Erythroblast (primary cell): Measurements from ENCODE around the gene TIMM50.

ENCODE experiments used
- DNase-seq, 2 experiments: peaks; one replicate each; lab custom pipeline; 2025; lab: John Stamatoyannopoulos, UW
- GATA1 ChIP-seq: IDR thresholded peaks from 2 replicates; pipeline ENCODE4 v1.6.1; 2011; ENCODE audit warnings: low read depth, mild to moderate bottlenecking, control low read depth, low read length, moderate library complexity
- POLR2A ChIP-seq: IDR thresholded peaks from 2 replicates; pipeline ENCODE4 v1.6.1; 2011; ENCODE audit warnings: mild to moderate bottlenecking, low read length

The TIMM50 gene

DNA sequence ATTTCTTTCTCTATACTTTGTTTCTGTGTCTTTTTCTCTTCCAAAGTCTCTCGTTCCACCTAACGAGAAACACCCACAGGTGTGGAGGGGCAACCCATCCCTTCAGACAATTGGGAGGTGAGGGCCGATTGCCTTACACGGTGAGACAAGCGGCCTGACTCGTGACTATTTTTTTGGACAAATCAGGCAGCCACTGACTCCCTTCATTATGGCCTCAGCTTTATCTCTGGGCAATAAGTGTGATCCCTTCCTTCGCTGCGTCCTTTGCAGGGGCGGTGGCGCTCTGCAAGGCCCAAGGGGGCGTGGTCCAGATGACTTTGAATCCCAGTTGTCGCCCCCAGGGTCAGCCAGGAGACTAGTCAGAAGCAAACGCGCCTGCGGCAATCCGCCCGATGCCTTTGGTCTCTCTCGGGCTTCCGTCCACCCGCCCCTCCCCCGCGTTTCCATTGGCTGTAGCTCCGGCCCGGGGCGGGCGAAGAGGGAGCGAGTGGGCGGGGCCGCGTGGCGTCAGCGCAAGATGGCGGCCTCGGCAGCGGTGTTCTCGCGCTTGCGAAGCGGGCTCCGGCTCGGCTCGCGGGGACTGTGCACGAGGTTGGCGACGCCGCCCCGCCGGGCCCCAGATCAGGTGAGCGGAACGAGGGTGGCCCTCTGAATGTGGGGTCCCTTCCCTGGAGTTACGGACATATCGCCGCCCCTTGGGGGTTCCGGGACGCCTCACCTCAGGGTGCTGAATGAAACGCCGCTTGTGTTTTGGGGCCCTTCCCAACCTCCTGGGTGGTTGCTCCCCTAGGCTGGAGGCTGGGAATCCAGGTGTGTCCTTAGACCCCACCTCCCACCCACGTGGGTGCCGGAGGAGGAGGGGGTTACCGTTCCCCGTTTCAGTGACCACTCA lies at the start of gene TIMM50:
Gene TIMM50 (plus strand): TSS at position 502 of the 892 bp plus-strand sequence. CDS start 16 bp downstream, at position 518.
- TF ChIP-seq POLR2A: peak; percentile 77
- TF ChIP-seq GATA1: no peak
- DNase-seq: peak; percentile 98

- DNase-seq: no peak
- TF ChIP-seq POLR2A (no peak), GATA1 (no peak)
These were observed 48.0 kb upstream of the TIMM50 start for GRCh38 chr19:39432677-39433025.

GRCh38 chr19:39433480-39434079 lies 47.1 kb upstream of the TIMM50 start:
- TF ChIP-seq GATA1: no peak
- no peak for DNase-seq

DNA sequence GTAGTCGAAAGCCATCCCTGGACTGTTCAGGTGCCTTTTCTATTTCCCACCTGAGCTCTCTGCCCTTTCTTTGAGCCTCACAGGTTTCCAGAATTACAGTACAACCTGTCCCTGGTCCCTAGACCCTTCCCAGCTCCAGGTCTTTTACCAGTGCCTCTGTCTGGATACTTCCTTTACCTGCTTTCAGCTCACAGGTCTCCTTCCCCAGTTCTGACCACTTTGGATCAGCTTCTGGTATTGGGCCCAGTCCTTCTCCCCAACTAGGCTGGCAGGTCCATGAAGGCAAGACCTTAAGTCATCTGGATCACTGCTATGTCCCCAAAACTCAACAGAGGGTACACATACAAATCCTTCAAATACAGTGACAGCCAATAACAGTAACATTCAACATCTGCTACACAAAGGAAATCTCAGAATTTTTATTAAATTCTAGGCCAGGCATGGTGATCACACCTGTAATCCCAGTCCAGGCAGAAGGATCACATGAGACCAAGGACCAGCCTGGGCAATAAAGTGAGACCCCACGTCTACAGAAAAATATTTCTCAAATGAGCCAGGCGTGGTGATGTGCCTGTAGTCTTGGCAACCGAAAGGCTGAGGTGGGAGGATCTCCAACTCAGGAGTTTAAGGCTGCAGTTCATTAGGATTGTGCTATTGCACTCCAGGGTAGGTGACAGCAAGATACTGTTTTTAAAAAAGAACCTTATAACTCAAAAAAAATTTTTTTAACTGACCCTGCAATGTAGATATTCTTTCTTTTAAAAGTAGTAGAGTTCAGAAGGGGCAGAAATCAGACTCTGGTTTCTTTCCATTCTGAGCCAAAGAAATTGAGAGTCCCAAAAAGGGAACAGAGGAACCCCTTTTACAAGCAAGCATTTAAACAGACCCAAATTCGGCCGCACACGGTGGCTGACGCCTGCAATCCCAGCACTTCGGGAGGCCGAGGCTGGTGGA lies 46.2 kb upstream of the TIMM50 start:
- TF ChIP-seq POLR2A (no peak), GATA1 (no peak)
- no peak for DNase-seq

- peak; percentile 99 to 100 for DNase-seq
These were observed 44.9 kb upstream of the TIMM50 start, which contains the start of gene RPS16 for GRCh38 chr19:39435499-39436349. Gene RPS16 (minus strand): TSS chr19:39435949. CDS start chr19:39435895, 54 bp downstream.

DNA sequence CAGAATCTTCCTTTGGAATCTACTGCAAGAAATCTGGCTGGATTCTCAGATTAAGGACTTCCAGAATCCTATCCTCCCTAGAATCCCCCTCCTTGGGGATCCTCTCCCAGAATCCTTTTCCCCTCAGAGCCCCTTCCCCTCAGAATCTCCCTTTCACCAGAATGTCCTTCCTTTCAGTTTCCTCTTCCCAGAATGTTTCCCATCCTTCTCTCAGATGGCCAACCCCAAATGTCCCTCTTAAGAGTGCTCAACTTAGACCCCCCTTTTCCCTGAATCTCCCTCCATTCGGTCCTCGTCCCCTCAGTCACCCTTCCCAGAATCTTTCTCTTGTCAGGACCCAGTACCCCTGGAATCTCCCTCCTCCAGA lies 44.3 kb upstream of the TIMM50 start:
- no peak for TF ChIP-seq POLR2A
- TF ChIP-seq GATA1: no peak
- no peak for DNase-seq

More at GRCh38 chr19:39435499-39436349, 44.9 kb upstream of the TIMM50 start, which contains the start of gene RPS16:
- TF ChIP-seq GATA1 (no peak), POLR2A (peak; percentile 98)

- no peak for DNase-seq
These were observed 42.2 kb upstream of the TIMM50 start for GRCh38 chr19:39438270-39438934.

DNA sequence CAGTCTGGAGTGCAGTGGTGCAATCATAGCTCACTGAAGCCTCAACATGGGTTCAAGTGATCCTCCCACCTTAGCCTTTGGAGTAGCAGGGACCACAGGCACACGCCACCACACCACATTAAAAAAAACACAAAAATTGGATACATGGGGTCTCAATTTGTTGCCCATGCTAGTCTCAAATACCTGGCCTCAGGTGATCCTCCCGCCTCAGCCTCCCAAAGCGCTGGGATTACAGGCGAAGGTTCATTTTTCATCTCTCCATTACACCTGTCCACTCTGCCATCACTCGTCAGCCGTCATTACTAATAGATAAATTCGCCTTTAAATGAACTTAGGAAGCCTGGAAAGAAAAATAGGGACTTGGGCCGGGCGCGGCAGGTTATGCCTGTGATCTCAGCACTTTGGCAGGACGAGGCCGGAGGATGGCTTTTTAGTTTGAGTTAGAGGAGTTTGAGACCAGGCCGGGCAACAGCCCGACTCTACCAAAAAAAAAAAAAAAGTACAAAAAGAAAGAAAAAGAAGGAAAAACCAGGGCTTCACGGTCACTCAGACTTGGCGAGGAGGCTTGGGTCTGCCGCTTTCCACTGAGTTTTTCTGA lies 35.9 kb upstream of the TIMM50 start:
- TF ChIP-seq GATA1 (no peak), POLR2A (no peak)
- DNase-seq: peak; percentile 69 to 79

More at GRCh38 chr19:39438270-39438934, 42.2 kb upstream of the TIMM50 start:
- TF ChIP-seq GATA1 (no peak), POLR2A (no peak)

- TF ChIP-seq GATA1 (no peak), POLR2A (peak; percentile 96)
- peak; percentile 99 for DNase-seq
These were observed 35.2 kb upstream of the TIMM50 start, which contains the start of gene SUPT5H for GRCh38 chr19:39445196-39446111. Gene SUPT5H (plus strand): TSS chr19:39445582. CDS start chr19:39445891, 309 bp downstream.

DNA sequence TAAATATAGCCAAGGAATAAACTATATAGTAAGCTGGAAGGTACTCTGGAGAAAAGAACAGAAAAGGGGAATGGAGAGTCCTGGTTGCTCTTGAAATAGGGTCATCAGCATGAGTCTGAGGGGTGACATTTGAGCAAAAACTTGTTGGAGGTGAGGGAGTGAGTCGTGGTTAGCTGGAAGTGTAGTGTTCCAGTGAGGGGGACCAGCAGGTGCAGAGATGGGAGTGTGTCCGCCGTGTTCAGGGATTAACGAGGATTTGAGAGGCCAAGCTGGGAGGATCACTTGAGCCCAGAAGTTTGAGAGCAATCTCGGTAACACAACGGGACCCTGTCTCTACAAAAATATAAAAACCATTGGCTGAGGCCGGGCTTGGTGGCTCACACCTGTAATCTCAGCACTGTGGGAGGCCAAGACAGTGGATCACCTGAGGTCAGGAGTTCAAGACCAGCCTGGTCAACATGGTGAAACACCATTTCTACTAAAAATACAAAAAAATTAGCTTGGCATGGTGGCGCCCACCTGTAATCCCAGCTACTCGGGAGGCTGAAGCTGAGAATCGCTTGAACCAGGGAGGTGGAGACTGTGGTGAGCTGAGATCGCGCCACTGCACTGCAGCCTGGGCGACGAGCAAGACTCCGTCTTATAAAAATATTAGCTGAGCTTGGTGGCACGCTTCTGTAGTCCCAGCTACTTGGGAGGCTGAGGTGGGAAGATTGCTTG lies 34.1 kb upstream of the TIMM50 start:
- DNase-seq: no peak
- TF ChIP-seq GATA1: no peak
- TF ChIP-seq POLR2A: no peak
